ENCODE measurements around the gene EED.
A peak's percentile ranks its signal among the peaks of the same experiment; 100 is the strongest.
"Not testable (repeated sequence)": the region's sequence is repeated elsewhere in the genome, so short reads cannot be mapped to it uniquely, and the experiment has no call there.

Gene EED

GRCh38 chr11:86249307-86250098 is 5.0 kb downstream of the EED start:
- no peak for DNase-seq (ENCODE audit: low spot score)

- no peak for DNase-seq (ENCODE audit: low spot score)
Observed at GRCh38 chr11:86251345-86251744, 6.8 kb downstream of the EED start.

- no peak for DNase-seq (ENCODE audit: low spot score)
Observed at GRCh38 chr11:86255896-86256295, 11.3 kb downstream of the EED start.

GRCh38 chr11:86256608-86257007 is 12.1 kb downstream of the EED start:
- DNase-seq (ENCODE audit: low spot score) = no peak

- DNase-seq (ENCODE audit: low spot score) = no peak
Observed at GRCh38 chr11:86257446-86257845, 12.9 kb downstream of the EED start.

- no peak for DNase-seq (ENCODE audit: low spot score)
Observed at GRCh38 chr11:86259730-86260129, 15.2 kb downstream of the EED start.

GRCh38 chr11:86261328-86261727 is 16.8 kb downstream of the EED start:
- DNase-seq (ENCODE audit: low spot score) = no peak

- no peak for DNase-seq (ENCODE audit: low spot score)
Observed at GRCh38 chr11:86262387-86262786, 17.8 kb downstream of the EED start.

GRCh38 chr11:86264649-86265048 is 20.1 kb downstream of the EED start:
- no peak for DNase-seq (ENCODE audit: low spot score)

- no peak for DNase-seq (ENCODE audit: low spot score)
Observed at GRCh38 chr11:86265194-86265593, 20.6 kb downstream of the EED start.

GRCh38 chr11:86269645-86270044 is 25.1 kb downstream of the EED start:
- DNase-seq (ENCODE audit: low spot score) = no peak

GRCh38 chr11:86274503-86274902 is 29.9 kb downstream of the EED start:
- DNase-seq (ENCODE audit: low spot score) = no peak

- no peak for DNase-seq (ENCODE audit: low spot score)
Observed at GRCh38 chr11:86274999-86275398, 30.4 kb downstream of the EED start.

GRCh38 chr11:86275493-86276370 is 31.2 kb downstream of the EED start:
- DNase-seq (ENCODE audit: low spot score) = no peak

GRCh38 chr11:86277741-86278140 is 33.2 kb downstream of the EED start:
- DNase-seq (ENCODE audit: low spot score) = no peak

GRCh38 chr11:86278226-86278625 is 33.7 kb downstream of the EED start:
- DNase-seq (ENCODE audit: low spot score) = no peak

GRCh38 chr11:86279747-86280146 is 35.2 kb downstream of the EED start:
- DNase-seq (ENCODE audit: low spot score) = no peak

- DNase-seq (ENCODE audit: low spot score) = no peak
Observed at GRCh38 chr11:86287468-86287796, 42.9 kb downstream of the EED start.

GRCh38 chr11:86288776-86289507 is 44.4 kb downstream of the EED start:
- no peak for DNase-seq (ENCODE audit: low spot score)

- not testable (repeated sequence) for DNase-seq (ENCODE audit: low spot score)
Observed at GRCh38 chr11:86289508-86290280, 45.1 kb downstream of the EED start.

GRCh38 chr11:86291466-86292262 is 47.1 kb downstream of the EED start:
- DNase-seq (ENCODE audit: low spot score) = peak; percentile 57

Measured in D341Med (cell line).